ENCODE data around the gene BAIAP2.
A peak's percentile ranks its signal among the peaks of the same experiment; 100 is the strongest.

BAIAP2 gene

DNA sequence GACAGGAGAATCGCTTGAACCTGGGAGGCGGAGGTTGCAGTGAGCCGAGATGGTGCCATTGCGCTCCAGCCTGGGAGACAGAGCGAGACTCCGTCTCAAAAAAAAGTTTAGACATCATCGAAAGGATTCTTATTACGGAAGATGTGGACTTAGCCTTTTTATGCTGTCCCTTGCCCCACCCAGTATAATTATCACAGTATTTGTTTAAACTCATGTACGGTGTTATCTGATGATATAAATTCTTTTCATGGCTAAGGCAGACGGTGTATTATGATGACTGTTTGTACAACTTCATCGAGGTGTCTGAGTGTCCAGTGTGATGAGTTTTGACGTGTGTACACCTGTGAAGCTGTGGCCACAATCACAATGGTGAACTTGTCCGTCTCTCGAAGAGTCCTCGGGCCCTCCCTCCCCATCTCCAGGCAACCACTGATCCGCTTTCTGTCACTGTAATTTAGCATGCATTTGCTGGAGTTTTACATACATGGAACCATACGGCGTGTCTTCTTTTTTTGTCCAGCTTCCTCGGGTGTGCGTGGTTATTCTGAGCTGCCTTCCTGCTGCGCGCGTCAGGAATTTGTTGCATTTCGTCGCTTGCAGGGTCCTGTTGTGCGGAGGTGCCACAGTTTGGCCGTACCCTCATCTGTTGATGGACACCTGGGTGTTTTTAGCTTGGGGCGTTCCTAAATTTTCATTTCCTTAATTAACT, 26.2 kb downstream of the BAIAP2 start:
- no peak overlapping the region for H3K4me3 ChIP-seq
- no peaks in the 10 kb centered on the region for H3K36me3 ChIP-seq
- no peak for TF ChIP-seq Cebpa-rat (IDR thresholded peaks at IDR 0.05)
- H3K27me3 ChIP-seq = peaks cover 54 to 95% (median 82%) of the 10 kb centered on the region in 11 experiments
- H3K9ac ChIP-seq = no peak overlapping the region
- H4K20me1 ChIP-seq = peaks cover 0 to 38% (median 10%) of the 10 kb centered on the region in 11 experiments; a peak in 12 of 22 replicates
- no peaks in the 10 kb centered on the region for H3K9me3 ChIP-seq (replicated peaks in 1 of 11)
- peak overlapping the region in 8 of 11 experiments; percentile 37 to 74 (median 56); a peak in 15 of 22 replicates for H3K4me2 ChIP-seq
- peaks cover 23 to 75% (median 51%) of the 10 kb centered on the region in 10 experiments for H3K4me1 ChIP-seq
- H3K27ac ChIP-seq = peak overlapping the region in 1 of 11 experiments; percentile 12; a peak in 1 of 22 replicates

DNA sequence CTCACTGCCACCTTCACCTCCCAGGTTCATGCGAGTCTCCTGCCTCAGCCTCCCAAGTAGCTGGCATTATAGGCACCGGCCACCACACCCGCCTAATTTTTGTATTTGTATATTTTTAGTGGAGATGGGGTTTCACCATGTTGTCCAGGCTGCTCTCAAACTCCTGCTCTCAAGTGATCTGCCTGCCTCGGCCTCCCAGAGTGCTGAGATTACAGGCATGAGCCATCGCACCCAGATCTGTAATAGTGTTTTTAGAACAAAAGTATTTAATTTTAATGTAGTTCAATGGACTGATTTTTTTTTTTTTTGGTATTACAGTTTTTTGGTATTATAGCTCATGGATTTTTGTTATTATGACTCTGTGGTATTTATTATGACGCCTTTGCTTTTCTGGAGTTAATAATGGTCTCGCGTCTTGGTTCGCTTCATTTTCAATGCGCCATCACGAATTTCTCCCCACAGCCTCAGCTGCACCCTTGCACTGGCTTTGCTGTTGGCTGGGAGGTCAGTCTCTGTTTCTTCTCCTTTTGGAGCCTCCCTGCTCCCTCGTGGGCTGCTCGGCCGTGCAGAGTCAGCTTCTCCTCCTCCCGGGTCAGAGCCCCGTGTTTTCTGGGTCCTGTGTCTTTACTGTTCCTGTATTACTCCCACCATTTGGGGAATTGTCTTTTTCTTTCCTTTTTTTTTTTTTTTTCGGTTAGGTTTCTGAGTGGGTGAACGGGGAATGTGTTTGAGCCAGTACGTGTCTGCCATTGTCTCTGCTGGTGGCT, 27.2 kb downstream of the BAIAP2 start:
- Histone ChIP-seq H3K4me1 (peaks cover 16 to 75% (median 56%) of the 10 kb centered on the region in 10 experiments), H3K27ac (no peak overlapping the region), H3K4me3 (no peak overlapping the region), H3K9me3 (replicated peaks in 1 of 11) (no peaks in the 10 kb centered on the region), H4K20me1 (peaks cover 0 to 44% (median 16%) of the 10 kb centered on the region in 11 experiments; a peak in 13 of 22 replicates), H3K36me3 (no peaks in the 10 kb centered on the region), H3K9ac (no peak overlapping the region), H3K27me3 (peaks cover 64 to 98% (median 88%) of the 10 kb centered on the region in 11 experiments), H3K4me2 (no peak overlapping the region)
- TF ChIP-seq Cebpa-rat (IDR thresholded peaks at IDR 0.05) = no peak

DNA sequence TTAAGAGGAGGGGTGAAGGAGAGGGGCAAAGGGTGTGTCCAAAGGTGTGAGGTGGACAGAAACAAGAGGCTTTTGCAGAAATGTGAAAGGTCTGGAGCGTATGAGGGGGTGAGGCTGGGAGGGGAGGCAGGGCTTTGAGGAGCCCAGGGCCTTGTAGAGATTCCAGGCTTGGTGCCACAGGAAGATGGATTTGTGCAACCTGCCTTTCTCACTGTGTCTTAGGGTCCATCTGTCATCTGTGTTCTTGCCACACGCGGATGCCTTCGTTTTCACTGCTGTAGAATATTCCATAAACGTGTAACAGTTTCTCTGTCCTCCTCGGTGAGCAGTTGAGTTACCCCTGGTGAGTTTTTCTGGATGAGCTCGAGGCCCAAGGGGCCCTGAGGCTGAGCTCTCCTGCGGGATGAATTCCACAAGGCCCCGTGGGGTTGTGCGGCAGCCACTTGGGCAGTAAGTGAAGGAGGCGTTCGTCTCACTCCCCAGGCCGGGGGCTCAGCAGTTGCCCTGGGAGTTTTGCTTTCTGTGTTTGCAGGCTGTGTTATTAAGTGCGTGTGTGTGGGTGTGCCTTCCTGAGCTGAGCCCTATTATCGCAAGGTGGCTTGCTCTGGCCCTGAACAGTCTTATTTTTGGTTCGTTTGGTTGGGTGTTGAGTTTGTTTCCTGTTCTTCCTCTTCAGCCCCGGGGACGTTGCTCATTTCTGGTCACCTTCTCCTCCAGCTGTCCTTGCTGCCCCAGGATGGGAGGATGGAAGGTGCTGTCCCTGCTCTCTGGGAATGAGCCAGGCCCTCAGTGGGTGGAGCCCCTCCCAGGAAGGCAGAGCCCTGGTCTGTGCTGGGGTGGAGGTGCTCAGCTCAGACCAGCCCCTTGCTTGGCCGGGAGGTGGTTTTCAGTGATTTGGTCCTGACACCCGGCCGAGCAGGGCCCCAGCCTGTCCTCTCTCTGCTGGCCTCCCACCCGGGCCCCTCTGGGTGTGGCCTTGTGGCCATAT, 28.4 kb downstream of the BAIAP2 start:
- Histone ChIP-seq H3K36me3 (no peaks in the 10 kb centered on the region), H3K4me1 (peaks cover 20 to 75% (median 61%) of the 10 kb centered on the region in 10 experiments), H4K20me1 (peaks cover 0 to 49% (median 27%) of the 10 kb centered on the region in 11 experiments; a peak in 17 of 22 replicates), H3K9ac (0 out of 22 replicates have a peak overlapping the region, but pooled peaks of 1 of the 11 experiments have one; percentile 5), H3K4me3 (no peak overlapping the region), H3K4me2 (peak overlapping the region; percentile 66 to 86 (median 76)), H3K9me3 (replicated peaks in 1 of 11) (no peaks in the 10 kb centered on the region), H3K27ac (no peak overlapping the region), H3K27me3 (peaks cover 76 to 98% (median 93%) of the 10 kb centered on the region in 11 experiments)
- TF ChIP-seq Cebpa-rat (IDR thresholded peaks at IDR 0.05) = no peak

DNA sequence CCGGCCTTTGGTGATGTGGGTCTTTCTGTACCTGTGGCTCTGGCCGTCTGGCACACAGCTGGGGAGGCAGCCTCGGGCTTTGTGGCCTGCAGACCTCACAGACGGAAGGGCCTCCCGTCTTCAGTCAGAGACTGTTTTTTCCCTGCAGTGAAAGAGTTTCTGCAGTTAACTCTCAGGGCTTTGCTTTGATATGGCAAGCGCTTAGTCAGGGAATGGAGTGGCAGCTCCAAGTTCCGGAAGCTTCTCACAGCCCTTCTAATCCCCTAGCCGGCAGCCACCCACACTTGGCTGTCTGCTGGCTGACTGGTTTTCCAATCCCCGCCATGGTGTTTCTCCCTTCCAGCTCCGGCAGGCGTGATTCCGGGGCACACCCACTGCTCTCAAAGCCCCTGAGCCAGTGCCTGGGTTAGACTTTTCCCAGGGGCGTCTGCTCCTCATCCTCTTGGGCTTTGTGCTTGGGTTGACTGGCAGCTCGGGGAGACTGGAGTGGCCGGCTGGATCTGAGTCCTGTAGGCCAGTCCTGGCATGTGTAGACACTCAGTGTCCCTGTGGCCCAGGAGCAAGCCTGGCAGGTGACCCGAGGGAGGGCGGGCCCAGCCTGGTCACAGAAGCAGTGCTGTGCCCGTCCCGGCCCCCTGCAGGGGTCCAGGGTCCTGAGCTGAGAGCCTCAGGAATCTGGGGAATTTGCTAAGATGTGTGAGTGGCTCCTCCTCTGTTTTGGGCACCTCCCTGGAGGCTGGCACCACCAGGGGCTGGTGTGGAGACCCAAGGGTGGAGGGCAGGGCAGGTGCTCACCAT, 29.9 kb downstream of the BAIAP2 start:
- no peak for TF ChIP-seq Cebpa-rat (IDR thresholded peaks at IDR 0.05)
- Histone ChIP-seq H3K9me3 (replicated peaks in 1 of 11) (no peaks in the 10 kb centered on the region), H3K36me3 (no peaks in the 10 kb centered on the region), H3K27ac (no peak overlapping the region), H3K4me3 (no peak overlapping the region), H3K4me2 (peak overlapping the region in 6 of 11 experiments; percentile 73 to 84 (median 78); a peak in 5 of 22 replicates), H3K27me3 (peaks cover 87 to 98% (median 97%) of the 10 kb centered on the region in 11 experiments), H3K9ac (no peak overlapping the region), H3K4me1 (peaks cover 20 to 70% (median 57%) of the 10 kb centered on the region in 10 experiments), H4K20me1 (peaks cover 0 to 62% (median 36%) of the 10 kb centered on the region in 11 experiments; a peak in 18 of 22 replicates)

DNA sequence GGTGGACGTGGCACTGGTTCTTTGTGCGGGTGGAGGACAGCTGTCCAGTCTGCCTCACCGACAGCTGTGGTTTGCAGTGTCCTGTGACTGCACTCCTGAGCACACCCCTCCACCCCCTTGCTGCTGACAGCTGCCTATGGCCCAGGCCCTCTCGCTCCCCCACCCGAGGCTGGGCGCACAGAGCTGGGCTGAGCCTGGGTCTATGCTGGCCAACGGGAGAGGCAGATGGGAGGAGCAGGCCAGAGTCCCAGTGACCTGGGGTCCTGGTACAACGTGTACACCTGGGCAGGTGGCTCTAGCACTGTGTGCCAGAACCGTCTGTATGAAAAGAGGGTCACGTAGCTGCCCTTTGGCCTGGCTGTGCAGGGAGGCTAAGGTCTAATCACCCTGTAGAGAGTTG, 30.5 kb downstream of the BAIAP2 start:
- peaks cover 0 to 67% (median 37%) of the 10 kb centered on the region in 11 experiments; a peak in 18 of 22 replicates for H4K20me1 ChIP-seq
- no peak overlapping the region for H3K9ac ChIP-seq
- peaks cover 20 to 65% (median 51%) of the 10 kb centered on the region in 10 experiments for H3K4me1 ChIP-seq
- no peak overlapping the region for H3K4me3 ChIP-seq
- no peaks in the 10 kb centered on the region for H3K9me3 ChIP-seq (replicated peaks in 1 of 11)
- H3K27me3 ChIP-seq = peaks cover 87 to 98% (median 97%) of the 10 kb centered on the region in 11 experiments
- H3K4me2 ChIP-seq = peak overlapping the region in 2 of 11 experiments; percentile 12 to 84; a peak in 3 of 22 replicates
- no peak overlapping the region for H3K27ac ChIP-seq
- TF ChIP-seq Cebpa-rat (IDR thresholded peaks at IDR 0.05) = no peak
- no peaks in the 10 kb centered on the region for H3K36me3 ChIP-seq

DNA sequence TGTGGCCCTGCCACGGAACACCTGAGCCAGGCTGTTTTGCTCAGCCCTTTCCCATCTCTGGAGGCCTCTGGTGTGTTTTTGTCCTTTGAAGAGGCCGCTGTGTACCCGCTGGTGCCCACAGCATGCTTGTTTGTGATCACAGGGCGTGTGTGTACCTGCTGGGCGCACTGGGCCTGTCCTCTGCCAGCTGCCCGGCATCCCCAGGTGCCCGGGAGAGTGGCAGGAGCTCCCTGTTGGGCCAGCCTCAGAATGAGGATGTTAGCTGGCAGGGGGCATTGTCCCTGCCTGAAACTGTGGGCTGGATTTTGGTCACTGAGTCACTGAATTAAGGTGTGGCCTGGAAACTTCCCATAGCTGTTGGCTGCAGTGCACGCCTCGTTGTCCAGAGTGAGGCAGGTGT, 31.1 kb downstream of the BAIAP2 start:
- H3K9ac ChIP-seq = no peak overlapping the region
- peak overlapping the region in 4 of 11 experiments; percentile 6 to 86 (median 49); a peak in 7 of 22 replicates for H3K4me2 ChIP-seq
- H3K27me3 ChIP-seq = peaks cover 87 to 98% (median 97%) of the 10 kb centered on the region in 11 experiments
- peaks cover 20 to 65% (median 47%) of the 10 kb centered on the region in 10 experiments for H3K4me1 ChIP-seq
- no peaks in the 10 kb centered on the region for H3K36me3 ChIP-seq
- H4K20me1 ChIP-seq = peaks cover 0 to 72% (median 38%) of the 10 kb centered on the region in 11 experiments; a peak in 18 of 22 replicates
- H3K9me3 ChIP-seq (replicated peaks in 1 of 11) = no peaks in the 10 kb centered on the region
- H3K27ac ChIP-seq = no peak overlapping the region
- no peak for TF ChIP-seq Cebpa-rat (IDR thresholded peaks at IDR 0.05)
- H3K4me3 ChIP-seq = no peak overlapping the region

DNA sequence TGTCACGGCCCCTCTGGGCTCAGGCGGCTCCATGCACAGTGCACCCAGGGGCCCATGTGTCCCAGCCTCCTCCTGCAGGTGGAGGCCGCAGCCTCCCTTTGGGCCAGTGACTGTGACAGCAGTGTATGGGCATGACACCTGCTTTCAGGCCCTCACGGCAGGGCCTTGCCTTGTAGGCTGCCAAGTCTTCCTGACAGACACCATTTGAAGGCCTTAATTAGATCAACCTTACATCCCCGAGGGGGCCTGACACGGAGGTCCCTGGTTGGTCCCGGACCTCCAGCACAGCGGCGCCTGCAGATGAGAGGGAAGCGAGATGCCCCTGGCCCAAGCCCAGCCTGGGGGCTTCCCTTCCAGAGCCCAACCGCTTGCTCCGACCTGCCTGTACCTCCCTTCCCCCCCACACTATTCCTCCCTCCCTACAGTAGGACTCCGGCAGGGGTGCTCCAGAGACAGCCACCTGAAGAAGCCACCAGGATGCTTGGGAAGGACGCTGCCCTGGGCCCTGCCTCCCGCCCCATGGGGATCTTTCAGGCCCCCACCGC, 31.9 kb downstream of the BAIAP2 start:
- Histone ChIP-seq H3K4me2 (peak overlapping the region in 9 of 11 experiments; percentile 14 to 88 (median 75); a peak in 14 of 22 replicates), H3K9ac (no peak overlapping the region), H3K27me3 (peaks cover 88 to 98% (median 97%) of the 10 kb centered on the region in 11 experiments), H3K4me3 (no peak overlapping the region), H3K36me3 (no peaks in the 10 kb centered on the region), H4K20me1 (peaks cover 0 to 79% (median 40%) of the 10 kb centered on the region in 11 experiments; a peak in 18 of 22 replicates), H3K9me3 (replicated peaks in 1 of 11) (no peaks in the 10 kb centered on the region), H3K4me1 (peaks cover 28 to 66% (median 48%) of the 10 kb centered on the region in 10 experiments), H3K27ac (no peak overlapping the region)
- TF ChIP-seq Cebpa-rat (IDR thresholded peaks at IDR 0.05) = no peak
